ENCODE measurements around the gene CCDC183.
"Not testable (repeated sequence)": the region's sequence is repeated elsewhere in the genome, so short reads cannot be mapped to it uniquely, and the experiment has no call there.

The CCDC183 gene

DNA sequence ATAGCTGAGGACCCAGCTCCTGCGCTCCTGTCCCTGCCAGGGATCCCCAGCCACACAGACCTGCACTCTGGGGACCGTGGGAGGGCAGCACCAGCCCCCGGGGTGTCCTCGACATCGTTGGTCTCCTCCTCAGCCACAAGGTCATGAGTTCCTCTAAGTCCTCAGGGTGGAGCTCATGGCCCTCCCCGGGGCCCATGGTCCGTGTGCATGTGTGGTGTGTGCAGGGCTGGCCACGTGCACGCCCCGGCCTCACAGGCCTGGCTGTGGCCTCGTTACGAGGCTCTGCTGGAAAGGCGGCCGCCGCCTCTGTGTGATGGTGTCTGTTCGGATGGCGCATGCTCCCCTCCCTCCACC is 30.0 kb downstream of the CCDC183 start:
- no peak for DNase-seq

DNA sequence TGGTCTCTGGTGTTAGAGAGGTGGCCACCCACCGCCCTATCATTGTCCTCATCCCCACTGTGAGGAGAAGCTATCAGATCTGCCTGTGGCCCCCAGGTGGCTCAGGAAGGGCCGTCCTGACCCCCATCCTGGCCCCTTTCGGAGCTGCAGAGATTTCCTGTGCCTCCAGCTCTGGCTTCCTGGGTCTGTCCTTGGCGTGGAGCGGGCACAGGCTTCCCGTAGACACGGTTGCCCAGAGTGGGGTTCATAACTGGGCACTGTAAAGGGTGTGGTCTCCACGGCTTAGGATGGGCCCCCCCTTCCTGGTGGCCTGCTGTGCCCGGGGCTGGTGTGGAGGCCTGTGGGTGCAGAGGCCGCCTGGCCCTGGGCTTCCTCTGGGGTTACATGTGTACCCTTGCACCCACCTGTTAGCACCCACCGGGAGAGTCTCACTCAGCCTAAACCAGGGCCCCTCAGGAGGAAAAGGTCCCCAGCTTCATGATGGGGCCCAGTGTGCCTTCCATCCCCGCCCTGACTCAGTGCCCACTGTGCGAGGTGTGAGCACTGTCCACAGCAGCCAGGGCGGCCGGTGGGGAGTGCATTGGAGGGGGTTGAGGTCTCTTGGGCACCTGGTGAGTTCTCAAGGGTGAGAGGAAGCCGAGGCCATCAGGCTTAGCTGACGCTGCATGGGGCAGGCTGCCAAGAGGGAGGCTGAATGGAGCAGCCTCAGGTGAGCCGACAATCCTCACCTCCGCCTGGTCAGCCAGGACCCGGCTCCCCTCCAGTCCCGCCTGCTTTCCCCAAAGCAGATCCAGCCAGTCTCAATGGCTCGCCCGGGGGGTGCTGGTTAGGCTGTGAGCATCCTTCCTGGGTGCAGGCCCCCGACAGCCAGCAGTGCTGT is 30.8 kb downstream of the CCDC183 start:
- DNase-seq: no peak

DNA sequence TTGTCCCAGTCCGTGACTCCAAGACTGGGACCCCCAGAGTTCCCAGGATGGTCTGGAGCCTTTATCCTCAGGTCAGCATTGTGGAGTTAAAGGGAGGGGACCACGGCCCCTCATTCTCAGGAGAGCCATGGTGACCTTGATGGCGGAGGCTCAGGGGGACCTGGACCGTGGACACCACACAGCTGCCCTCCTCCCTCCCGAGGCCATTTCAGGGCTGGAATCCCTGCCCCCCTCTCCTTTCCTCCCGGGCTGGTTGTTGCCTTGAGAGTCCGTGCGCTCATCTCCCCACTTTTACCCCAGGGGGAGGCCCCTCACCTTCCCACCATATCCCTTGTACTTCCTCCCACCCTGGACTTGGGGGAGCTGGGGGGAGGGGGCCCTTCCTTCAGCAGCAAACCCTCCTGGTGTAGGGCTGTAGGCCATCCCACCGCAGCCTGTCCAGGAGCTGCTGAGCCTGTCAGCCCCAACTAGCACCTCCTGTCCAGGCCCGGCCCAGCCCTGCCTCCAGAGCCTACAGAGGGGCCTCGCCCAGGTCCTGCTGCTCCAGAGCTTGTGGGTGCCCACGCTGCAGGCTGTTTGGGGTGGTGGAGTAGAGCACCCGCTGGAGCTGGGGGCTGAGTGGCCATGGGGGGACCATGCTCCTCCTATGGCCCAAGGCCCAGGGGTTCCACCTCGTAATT is 31.8 kb downstream of the CCDC183 start:
- no peak for DNase-seq

DNA sequence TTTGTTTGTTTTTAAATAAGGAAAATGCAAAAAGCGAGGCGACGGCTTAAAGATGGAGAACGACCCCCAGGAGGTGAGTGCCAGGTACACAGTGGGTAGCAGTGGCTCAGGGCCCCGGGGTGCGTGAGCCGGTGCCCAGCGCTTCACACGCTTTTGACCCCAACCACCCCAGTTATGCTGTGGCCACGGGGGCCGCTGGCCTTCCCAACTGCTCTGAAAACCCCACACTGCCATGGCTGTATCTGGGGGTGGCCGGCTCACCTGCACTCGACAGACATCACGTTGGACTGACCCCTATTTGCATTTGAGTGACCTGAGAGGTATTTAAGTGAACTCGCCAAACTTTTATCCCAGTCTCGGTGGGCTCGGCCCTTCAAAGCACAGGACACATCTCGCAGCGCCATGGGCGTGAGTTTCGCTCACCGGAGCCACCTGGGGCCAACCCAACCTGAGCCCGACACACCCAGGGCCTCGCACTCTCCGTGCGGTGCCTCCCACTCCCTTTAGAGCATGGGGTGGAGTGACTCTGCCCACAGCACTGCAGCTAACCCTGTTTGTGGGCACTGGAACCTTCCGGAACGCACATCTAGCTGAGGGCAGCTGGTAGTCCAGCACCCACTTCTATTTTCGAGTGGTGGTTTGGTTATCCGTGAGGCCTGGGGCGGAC is 32.5 kb downstream of the CCDC183 start:
- DNase-seq: no peak

DNA sequence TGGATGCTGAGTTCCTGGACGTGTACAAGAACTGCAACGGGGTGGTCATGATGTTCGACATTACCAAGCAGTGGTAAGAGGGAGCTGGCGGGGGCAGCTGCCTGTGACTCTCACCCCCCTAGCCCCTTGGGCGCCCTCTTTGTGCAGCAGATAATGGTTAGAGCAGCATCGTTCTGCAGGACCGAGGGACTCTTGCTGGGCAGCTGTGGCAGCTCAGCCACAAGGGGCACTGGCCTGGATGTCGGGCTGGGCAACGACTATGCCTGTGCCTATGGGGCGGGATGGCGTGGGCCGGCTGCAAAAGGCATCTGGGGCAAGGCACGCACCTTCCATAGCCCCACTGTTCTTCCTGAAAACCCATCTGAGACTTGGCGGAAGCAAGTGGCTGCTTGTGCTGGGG is 33.3 kb downstream of the CCDC183 start:
- no peak for DNase-seq

DNA sequence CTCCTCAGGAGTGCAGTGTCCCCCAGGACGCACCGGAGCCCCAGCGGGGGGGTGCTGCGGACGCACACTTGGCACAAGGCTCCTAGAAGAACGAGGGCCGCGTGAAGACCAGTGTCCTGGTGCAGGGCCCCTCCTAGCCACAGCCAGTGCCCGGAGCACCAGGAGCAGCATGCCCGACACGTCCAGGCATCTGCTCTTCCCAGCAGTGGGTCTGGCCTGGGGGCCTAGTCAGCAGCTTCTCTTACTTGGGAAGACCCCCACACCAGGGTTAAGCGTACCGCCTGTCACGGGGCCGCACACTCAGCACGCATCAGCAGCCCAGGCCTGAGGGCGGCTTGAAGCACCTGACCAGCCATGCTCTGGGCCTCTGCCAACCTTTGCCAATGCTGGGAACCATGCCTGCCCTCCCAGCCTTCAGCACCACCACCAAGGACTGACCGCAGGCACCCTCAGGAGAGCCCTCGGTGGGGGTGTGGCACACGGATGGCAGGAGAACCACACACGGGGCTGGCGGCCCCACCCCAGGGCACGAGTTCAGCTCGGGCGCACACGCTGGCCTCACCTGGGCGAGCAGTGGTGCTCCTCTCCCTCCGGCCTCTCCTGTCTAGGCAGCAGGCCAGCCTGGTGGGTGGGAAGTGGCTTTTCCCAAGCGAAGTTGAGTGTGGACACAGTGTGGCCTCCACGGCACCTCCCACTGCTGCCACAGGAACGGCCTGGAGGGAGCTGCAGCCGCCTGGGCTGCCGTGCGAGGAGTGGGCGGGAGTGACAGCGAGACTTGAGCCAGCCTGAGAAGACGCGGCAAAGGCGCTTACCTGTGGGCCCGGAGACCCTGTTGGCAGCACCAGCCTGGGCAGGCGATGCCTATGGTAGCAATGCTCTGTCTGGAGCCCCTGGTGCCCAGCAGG is 34.1 kb downstream of the CCDC183 start:
- DNase-seq: no peak

DNA sequence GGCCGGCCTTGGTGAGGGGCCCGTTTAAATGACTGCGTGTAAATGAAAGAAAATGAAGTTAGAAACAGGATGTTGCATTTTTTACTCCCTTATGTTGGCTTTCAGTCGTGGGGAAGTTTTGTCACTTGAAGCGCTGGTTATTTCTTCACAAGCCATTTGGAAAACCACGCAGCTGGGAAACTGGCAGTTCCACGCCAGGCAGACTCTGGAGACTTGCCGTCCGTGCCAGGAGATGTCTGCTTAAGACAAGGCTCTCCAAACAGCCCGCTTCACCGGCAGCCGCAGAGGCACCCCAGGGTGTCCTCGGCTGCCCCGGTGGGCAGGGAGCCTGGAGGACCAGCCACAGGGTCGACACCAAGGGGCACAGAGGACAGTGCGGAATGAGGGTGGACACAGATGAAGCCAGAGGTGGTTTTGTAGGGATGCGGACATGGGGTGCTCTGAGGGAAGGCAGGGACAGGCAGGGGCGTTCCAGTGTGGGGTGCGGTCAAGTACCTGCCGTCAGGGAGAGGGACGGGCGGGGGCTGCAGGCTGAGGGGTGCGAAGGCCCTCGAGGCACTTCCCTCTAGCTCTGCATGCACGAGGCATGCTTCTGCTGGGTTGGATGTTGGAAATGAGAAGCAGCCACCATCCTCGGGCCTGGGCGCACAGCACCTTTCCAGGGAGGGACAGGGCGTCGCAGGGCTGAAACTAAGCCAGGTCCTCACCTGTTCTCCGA is 35.0 kb downstream of the CCDC183 start:
- DNase-seq: no peak

DNA sequence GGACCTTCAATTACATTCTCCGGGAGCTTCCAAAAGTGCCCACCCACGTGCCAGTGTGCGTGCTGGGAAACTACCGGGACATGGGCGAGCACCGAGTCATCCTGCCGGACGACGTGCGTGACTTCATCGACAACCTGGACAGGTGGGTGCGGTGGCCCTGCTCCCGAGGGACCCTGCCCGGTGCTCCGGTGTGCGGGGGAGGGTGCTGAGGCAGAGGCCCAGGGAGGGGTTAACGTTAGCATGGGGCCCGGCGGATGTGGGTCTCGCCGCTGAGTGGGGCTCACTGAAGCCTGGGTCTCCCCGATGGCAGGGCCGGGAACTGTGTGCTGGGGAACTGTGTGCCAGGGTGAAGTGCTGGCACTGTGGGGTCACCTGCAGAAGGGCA is 35.6 kb downstream of the CCDC183 start:
- DNase-seq: no peak

DNA sequence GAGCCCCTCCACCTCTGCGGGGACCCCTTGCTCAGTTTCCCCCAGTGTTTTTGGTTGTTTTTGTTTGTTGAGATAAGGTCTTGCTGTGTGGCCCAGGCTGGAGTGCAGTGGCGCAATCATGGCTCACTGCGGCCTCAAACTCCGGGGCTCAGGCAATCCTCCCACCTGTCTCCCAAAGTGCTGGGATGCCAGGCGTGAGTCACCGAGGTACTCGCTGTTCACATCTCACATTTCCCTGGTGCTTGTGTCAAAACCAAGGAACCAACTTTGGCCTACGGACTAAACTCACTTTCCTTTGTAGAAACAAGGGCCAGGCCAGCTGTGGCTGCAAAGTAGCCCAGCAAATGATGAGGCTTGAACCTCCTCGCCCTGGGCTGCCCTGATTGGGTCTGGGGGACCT is 36.4 kb downstream of the CCDC183 start:
- no peak for DNase-seq

DNA sequence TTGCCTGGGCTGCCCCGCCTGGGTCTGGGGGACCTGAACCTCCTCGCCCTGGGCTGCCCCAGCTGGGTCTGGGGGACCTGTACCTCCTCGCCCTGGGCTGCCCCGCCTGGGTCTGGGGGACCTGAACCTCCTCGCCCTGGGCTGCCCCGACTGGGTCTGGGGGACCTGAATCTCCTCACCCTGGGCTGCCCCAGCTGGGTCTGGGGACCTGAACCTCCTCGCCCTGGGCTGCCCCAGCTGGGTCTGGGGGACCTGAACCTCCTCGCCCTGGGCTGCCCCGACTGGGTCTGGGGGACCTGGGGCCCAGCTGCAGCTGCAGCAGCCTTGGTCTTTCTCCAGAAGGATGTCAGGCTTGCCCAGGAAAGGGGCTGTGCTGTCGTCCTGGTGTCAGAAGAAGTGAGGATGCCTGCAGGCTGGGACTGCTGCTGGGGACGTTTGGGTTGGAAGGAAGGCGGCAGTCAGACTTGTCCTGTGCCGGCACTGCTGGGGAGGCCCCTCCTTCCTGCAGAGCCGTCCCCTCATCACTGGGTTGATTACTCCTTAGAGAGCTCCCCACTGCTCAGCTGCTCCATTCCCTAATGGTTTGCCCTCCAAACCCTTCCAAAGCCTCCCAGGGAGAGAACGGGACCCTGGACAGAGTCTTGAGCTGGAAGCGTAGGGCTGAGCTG is 37.4 kb downstream of the CCDC183 start:
- not testable (repeated sequence) for DNase-seq

DNA sequence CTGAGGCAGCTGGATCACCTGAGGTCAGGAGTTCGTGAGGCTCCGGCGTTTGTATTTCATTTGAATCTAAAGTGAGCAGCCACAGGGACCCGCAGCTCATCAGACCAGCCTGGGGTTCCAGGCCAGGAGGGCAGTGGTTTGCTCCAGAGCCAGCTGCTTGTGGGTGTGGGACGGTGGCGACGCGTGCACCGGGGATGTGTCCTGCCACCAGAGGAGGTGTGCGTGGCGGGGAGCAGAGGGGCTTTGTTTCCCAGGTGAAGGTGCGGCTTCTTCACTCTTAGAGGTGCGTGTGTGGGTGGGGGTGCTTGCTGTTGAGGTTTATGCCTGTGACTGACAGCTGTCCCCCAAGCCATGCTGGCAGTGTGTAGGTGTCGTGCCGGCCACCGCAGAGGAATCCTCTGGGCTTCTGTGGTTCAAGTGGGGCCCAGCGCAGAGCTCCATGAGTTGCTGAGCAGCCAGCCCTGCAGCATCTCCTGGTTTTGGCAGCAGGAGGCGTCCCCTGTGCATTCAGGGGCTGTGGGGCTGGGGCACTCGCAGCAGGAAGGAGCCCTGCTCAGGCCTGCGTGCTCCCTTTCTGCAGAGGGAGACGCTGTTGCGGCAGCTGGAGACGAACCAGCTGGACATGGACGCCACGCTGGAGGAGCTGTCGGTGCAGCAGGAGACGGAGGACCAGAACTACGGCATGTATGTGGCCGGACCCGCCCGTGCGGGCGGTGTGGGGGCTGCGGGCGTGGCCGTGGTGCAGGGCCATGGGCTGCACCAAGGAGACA is 39.2 kb downstream of the CCDC183 start:
- DNase-seq: no peak

DNA sequence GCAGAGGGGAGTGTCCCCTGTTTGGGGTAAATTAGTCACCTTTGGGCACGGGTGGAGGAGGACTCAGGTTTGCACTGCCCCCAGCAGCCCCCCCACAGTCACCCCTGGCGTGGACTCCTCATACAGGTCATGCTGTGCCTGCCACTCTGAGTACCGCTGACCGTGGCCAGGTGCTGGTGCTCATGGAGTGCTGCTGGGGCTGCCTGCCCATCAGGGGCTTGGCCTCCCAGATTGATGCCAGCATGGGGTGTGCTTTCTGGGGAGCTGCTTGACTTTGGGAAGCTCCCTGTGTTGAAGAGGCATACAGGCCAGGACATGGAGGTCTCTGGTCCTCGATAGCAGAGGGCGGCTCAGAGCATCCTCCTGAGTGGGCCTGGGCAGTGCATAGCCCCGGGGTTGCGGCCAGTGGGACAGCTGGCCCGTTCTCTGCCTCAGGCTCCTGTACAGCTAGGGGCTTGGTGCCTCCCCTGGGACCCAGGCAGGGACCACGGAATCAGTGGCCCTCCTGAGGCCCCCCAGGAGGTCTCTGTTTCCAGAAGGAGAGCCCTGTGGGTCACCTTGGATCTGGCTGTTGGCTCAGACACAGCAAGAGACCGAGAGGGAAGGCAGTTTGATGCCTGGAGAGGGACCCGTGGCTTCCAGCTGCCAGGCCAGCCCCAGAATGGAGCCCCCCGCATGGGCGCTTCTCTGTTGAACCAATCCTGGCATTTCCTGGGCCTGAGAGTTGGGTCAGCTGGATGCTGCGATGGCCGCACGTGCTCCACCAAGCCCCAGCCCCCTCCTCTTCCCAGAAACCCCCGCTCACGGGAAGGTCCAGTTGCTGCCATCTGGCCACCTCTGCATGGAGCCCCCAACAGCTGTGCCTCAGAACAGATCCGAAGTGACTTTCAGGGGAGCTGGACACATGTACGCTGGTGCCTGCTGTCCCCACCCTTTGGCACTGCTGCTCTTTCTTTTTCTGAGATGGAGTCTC is 40.1 kb downstream of the CCDC183 start:
- DNase-seq: no peak

DNA sequence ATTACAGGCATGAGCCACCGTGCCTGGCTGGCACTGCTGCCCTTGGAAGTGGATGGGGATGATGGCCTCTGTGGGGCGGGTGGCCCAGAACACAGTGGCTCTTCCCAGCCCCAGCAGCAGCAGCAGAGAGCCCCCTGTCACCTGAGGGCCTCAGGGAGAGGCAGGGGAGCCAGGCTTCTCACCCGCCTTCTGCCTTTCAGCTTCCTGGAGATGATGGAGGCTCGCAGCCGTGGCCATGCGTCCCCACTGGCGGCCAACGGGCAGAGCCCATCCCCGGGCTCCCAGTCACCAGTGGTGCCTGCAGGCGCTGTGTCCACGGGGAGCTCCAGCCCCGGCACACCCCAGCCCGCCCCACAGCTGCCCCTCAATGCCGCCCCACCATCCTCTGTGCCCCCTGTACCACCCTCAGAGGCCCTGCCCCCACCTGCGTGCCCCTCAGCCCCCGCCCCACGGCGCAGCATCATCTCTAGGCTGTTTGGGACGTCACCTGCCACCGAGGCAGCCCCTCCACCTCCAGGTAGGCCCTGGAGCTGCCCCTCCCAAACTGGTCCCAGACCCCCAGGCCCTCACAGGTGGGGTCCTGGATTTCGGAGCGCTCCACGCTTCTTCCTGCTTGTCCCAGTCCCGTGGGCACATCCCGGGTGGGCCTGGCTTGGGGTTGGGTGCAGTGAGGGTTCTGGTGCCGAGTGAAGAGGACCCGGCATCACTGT is 41.2 kb downstream of the CCDC183 start:
- DNase-seq: no peak

DNA sequence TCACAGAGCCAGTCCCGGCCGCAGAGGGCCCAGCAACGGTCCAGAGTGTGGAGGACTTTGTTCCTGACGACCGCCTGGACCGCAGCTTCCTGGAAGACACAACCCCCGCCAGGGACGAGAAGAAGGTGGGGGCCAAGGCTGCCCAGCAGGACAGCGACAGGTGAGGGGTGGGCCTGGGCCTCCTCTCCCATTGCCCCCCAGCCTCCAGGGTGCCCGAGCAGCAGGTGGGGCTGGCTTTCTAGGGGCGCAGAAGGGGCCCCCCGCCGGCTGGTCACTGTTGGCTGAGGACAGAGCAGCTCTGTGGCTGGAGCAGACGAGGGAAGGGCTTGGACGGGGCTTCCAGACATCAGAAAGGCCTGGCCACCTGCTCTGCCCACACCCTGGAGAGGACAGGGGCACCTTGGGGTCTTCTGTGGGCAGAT is 41.7 kb downstream of the CCDC183 start:
- not testable (repeated sequence) for DNase-seq

DNA sequence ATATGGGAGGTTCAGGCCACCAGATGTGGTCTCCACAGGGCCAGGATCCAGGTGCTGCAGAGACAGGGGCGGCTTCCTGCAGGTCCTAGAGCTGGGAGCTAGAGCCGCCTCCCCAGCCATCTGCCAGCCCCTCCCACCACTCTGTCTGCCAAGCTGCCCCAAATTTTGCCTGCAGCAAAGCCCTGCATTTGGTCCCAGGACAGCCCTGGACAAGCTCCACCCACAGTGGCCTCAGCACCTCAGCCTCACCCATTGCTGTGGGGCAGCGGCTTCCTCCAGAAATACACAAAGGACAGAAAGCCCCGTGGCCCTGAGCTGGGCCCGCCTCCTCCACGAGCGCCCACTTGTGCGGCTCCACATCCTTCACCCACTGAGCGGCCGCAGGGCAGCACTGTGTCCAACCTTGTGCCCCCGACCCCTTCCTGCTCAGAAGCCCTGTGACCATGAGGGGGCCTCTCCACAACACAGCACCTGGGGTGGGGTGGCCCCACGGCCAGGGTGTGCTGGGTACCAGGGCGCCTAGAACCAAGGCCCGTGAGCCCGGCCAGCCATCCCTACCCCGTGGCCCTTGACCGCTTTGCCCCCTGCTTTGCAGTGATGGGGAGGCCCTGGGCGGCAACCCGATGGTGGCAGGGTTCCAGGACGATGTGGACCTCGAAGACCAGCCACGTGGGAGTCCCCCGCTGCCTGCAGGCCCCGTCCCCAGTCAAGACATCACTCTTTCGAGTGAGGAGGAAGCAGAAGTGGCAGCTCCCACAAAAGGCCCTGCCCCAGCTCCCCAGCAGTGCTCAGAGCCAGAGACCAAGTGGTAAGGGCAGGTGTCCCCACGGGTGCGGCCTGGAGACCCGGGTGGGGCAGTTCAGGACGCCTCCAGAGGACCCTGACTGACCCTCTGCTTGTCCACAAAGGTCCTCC is 42.4 kb downstream of the CCDC183 start:
- DNase-seq: no peak

DNA sequence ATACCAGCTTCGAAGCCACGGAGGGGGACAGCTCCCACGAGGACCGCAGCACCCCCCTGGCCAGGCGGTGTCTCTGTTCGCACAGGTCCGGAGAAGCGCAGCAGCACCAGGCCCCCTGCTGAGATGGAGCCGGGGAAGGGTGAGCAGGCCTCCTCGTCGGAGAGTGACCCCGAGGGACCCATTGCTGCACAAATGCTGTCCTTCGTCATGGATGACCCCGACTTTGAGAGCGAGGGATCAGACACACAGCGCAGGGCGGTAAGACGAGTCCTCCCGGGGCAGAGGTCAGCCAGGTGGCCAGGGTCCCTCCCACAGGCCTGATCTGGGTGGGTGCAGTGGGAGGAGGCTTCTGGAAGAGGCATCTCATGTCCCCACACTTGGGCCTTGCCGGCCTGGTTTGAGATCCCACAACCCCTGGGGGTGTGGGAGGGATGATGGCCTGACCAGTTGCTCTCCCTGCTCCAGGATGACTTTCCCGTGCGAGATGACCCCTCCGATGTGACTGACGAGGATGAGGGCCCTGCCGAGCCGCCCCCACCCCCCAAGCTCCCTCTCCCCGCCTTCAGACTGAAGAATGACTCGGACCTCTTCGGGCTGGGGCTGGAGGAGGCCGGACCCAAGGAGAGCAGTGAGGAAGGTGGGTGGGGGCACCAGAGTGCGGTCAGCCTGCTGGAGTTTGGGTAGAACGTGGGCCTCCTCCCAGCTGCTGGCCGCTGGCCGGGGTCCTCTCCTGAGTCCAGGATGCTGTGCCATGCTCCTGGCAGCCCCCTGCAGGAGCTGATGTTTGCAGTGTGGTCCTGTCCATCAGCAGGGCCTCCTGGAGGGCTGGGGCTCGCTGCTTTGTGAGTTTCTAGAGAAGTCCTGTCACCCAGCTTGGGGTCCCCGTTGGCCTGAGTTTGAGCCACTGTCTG is 43.3 kb downstream of the CCDC183 start:
- DNase-seq: no peak
